NCI-H226 (cell line): ENCODE data around the gene GATA3.

Source experiments
- DNase-seq: peaks from one replicate; pipeline ENCODE4 v3.0.0-alpha.2; 2015

Gene GATA3

GRCh38 chr10:8037941-8038894 is 16.3 kb upstream of the GATA3 start:
- DNase-seq: no peak

GRCh38 chr10:8039321-8039881 is 15.1 kb upstream of the GATA3 start:
- DNase-seq: no peak

- no peak for DNase-seq
Observed at GRCh38 chr10:8040651-8041050, 13.8 kb upstream of the GATA3 start.

GRCh38 chr10:8041284-8041991 is 13.1 kb upstream of the GATA3 start:
- DNase-seq: no peak

- DNase-seq: no peak
Observed at GRCh38 chr10:8041992-8042720, 12.3 kb upstream of the GATA3 start.

- no peak for DNase-seq
Observed at GRCh38 chr10:8042721-8043568, 11.5 kb upstream of the GATA3 start.

- no peak for DNase-seq
Observed at GRCh38 chr10:8043569-8044306, 10.8 kb upstream of the GATA3 start.

- DNase-seq: no peak
Observed at GRCh38 chr10:8044331-8044907, 10.1 kb upstream of the GATA3 start.

- DNase-seq: no peak
Observed at GRCh38 chr10:8044908-8045725, 9.4 kb upstream of the GATA3 start.

GRCh38 chr10:8045726-8046494 is 8.6 kb upstream of the GATA3 start:
- no peak for DNase-seq

GRCh38 chr10:8047452-8048280 is 6.8 kb upstream of the GATA3 start:
- no peak for DNase-seq

GRCh38 chr10:8048281-8049008 is 6.0 kb upstream of the GATA3 start:
- no peak for DNase-seq

GRCh38 chr10:8049045-8049864 is 5.2 kb upstream of the GATA3 start:
- no peak for DNase-seq

- DNase-seq: no peak
Observed at GRCh38 chr10:8049865-8050555, 4.5 kb upstream of the GATA3 start.

- no peak for DNase-seq
Observed at GRCh38 chr10:8050556-8051108, 3.9 kb upstream of the GATA3 start.
